Measurements from ENCODE around the gene STXBP6.

Gene STXBP6

GRCh38 chr14:24833385-24833784 is 216.6 kb downstream of the STXBP6 start:
- Mint-ChIP-seq H3K27me3 (ENCODE audit: low read depth) (no peaks in the 10 kb centered on the region), H3K4me3 (no peak overlapping the region), H3K9me3 (no peaks in the 10 kb centered on the region), H3K4me1 (peaks cover 9% of the 10 kb centered on the region), H3K36me3 (ENCODE audit: low read depth) (no peaks in the 10 kb centered on the region), H3K27ac (no peak overlapping the region)
- TF ChIP-seq CTCF (IDR thresholded peaks at IDR 0.05; ENCODE audit: unreplicated experiment in 3 of 3) = no peak

- H3K9me3 Mint-ChIP-seq = no peaks in the 10 kb centered on the region
- no peaks in the 10 kb centered on the region for H3K27me3 Mint-ChIP-seq (ENCODE audit: low read depth)
- TF ChIP-seq CTCF (IDR thresholded peaks at IDR 0.05; ENCODE audit: unreplicated experiment in 3 of 3) = no peak
- no peak overlapping the region for H3K27ac Mint-ChIP-seq
- no peak overlapping the region for H3K4me3 Mint-ChIP-seq
- H3K36me3 Mint-ChIP-seq (ENCODE audit: low read depth) = no peaks in the 10 kb centered on the region
- H3K4me1 Mint-ChIP-seq = peaks cover under 1% of the 10 kb centered on the region
These were observed 218.3 kb downstream of the STXBP6 start for GRCh38 chr14:24831677-24832076.

- H3K4me1 Mint-ChIP-seq = no peaks in the 10 kb centered on the region
- no peaks in the 10 kb centered on the region for H3K27me3 Mint-ChIP-seq (ENCODE audit: low read depth)
- no peak overlapping the region for H3K4me3 Mint-ChIP-seq
- H3K27ac Mint-ChIP-seq = no peak overlapping the region
- no peaks in the 10 kb centered on the region for H3K36me3 Mint-ChIP-seq (ENCODE audit: low read depth)
- no peaks in the 10 kb centered on the region for H3K9me3 Mint-ChIP-seq
- no peak for TF ChIP-seq CTCF (IDR thresholded peaks at IDR 0.05; ENCODE audit: unreplicated experiment in 3 of 3)
These were observed 220.1 kb downstream of the STXBP6 start for GRCh38 chr14:24829862-24830261.

GRCh38 chr14:24828486-24828885 is 221.5 kb downstream of the STXBP6 start:
- no peak overlapping the region for H3K27ac Mint-ChIP-seq
- H3K4me1 Mint-ChIP-seq = no peaks in the 10 kb centered on the region
- H3K27me3 Mint-ChIP-seq (ENCODE audit: low read depth) = no peaks in the 10 kb centered on the region
- H3K36me3 Mint-ChIP-seq (ENCODE audit: low read depth) = no peaks in the 10 kb centered on the region
- H3K9me3 Mint-ChIP-seq = no peaks in the 10 kb centered on the region
- no peak for TF ChIP-seq CTCF (IDR thresholded peaks at IDR 0.05; ENCODE audit: unreplicated experiment in 3 of 3)
- H3K4me3 Mint-ChIP-seq = no peak overlapping the region

- Mint-ChIP-seq H3K27me3 (ENCODE audit: low read depth) (no peaks in the 10 kb centered on the region), H3K27ac (no peak overlapping the region), H3K4me3 (no peak overlapping the region), H3K4me1 (no peaks in the 10 kb centered on the region), H3K9me3 (no peaks in the 10 kb centered on the region), H3K36me3 (ENCODE audit: low read depth) (no peaks in the 10 kb centered on the region)
- TF ChIP-seq CTCF (IDR thresholded peaks at IDR 0.05; ENCODE audit: unreplicated experiment in 3 of 3) = no peak
These were observed 223.6 kb downstream of the STXBP6 start for GRCh38 chr14:24826390-24826789.

- no peak for TF ChIP-seq CTCF (IDR thresholded peaks at IDR 0.05; ENCODE audit: unreplicated experiment in 3 of 3)
- Mint-ChIP-seq H3K27ac (no peak overlapping the region), H3K27me3 (ENCODE audit: low read depth) (no peaks in the 10 kb centered on the region), H3K9me3 (no peaks in the 10 kb centered on the region), H3K4me3 (no peak overlapping the region), H3K36me3 (ENCODE audit: low read depth) (no peaks in the 10 kb centered on the region), H3K4me1 (peaks cover 31% of the 10 kb centered on the region)
These were observed 229.3 kb downstream of the STXBP6 start for GRCh38 chr14:24820616-24821015.
